ENCODE results near the gene SYNDIG1.

The SYNDIG1 gene

DNA sequence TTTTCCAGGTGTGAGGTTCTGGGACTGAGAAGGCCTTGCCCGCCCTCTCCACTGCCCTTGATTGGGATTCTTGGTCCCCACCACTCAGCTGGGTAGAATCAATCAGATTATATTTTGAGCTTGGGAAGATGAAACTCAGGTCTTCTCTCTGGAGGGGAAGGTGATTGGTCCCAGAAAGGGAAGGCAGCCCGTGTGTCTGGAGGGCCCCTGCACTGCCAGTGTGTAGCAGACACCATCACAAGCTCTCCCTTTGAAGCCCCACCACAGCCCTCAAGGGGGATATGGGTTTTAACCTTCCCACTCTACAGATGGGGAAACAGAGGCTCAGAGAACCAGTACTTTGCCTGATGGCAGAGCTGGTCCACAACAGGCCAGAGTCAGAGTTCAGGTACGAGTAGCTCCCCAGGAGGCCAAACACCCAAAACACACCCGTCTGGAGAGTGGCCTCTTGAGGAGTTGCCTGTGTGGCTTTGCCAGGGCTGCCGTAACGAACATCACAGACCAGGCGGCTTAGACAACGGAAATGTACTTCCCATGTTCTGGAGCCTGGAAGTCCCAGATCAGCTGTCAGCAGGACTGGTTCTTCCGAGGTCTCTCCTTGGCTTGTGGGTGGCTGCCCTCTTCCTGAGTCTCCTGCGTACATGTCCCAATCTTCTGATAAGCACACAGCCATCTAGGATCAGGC is 205.6 kb downstream of the SYNDIG1 start:
- DNase-seq (ENCODE audit: low spot score) = no peak

GRCh38 chr20:24675651-24676352 is 206.4 kb downstream of the SYNDIG1 start:
- DNase-seq (ENCODE audit: low spot score) = no peak

- DNase-seq (ENCODE audit: low spot score) = no peak
Observed at GRCh38 chr20:24676353-24676977, 207.0 kb downstream of the SYNDIG1 start.

DNA sequence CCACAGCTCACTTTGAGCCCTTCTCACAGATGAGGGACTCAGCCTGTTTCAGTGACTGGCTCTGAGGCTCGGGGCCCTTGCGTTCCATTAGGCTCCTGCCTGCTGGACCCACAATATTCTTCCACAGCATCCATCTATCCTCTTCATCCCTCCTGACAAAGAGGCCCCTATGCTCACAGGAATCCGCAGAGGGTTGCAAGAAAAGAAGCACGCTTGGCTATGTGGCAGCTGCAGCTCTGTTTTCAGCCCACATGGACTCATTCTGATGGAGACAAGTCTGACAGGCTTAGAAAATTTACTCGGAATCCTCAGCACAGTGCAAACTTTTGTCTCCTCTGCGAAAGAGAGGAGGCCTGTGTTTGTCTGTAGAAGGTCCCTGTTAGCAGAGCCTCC is 207.5 kb downstream of the SYNDIG1 start:
- DNase-seq (ENCODE audit: low spot score) = no peak

DNA sequence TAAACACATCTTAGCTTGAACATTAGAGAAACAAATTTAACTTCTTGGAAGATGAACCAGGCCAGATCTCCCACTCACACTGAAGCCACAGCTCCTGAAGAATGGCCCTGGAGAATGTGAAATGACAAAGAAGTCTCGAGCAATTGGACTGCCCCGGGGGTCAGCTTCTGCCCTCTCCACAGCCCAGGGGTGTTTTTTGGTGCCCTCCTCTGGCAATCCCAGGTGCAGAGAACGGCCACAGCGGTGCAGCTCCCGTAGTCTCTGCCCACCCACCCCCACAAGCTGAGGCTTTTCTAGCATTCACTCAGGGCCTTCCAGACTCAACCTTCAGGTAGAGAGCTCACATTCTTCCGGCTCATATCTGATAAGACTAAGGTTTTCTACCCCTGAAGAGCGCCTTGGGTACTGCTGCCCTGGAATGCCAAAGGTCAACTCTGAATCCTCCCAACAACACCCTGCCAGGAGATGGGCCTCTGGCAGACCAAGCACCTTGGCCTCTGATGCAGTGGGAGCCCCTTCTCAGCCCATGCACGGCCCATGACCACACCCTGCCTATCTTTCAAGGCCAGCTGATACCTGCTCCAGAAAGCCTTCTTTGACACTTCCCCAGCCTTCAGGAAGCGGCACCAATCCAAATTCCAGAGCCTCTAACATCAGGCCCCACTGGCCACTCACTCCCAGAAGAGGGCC is 208.3 kb downstream of the SYNDIG1 start:
- DNase-seq (ENCODE audit: low spot score) = no peak

DNA sequence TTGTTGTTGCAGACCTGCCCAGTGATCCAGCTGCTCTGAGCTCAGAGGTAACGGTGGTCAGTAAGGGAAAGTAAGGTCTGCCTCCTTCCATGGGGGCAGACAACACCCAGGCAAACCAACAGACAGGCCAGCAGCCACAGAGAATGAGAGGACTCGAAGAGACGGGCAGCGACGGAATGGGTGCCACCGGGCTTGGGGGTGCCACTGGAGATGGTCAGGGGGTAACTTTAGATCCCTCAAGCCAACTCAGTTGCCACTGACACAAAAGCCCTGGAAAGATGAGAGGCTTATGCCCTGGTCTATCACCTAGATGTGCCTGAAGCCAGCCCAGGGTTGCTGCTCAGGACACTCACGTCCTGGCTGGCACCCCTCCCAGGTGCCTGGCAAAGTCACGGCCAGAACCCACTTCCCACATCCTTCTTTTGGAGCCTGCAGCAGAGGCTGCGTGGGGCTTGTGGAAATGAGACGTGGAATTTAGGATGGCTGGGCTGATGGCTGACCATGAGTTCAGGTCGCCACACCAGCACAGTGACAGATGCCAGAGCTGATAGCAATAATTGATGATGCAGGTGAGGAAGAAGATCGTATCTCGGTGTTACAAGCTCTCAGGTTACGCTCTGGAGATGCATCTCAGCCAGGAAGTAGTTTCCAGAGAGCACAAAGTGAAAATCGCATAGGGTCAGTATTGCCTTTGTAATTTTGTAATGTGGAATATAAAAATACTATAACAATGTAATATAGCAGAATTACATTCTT is 209.1 kb downstream of the SYNDIG1 start:
- DNase-seq (ENCODE audit: low spot score) = no peak

DNA sequence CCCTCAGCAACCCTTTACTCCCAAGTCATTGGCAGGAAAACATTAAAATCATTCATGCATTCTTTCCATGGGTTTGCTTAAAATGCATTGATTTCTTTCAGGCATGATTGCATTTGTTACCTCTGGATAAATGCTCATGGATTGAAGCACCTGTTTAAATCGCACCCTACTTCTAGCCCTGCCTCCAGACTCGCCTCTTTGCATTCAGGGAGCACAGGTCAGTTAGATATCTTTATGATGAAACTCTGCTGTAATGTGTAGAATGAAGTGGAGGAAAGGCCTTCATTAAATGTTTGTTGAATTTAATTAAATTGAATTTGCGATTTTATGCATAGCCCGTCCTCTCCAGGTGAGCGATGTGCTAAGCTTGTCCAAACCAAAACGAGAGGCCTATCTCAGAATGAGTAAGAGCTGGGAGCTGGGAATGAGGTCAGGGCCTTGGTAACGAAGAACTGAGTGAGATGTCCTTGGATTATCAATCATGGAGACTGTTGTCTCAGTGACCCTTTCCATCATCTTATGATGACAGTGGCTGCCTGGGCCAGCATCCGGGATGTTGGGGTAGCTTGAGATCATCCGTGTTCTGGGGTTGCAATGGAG is 210.1 kb downstream of the SYNDIG1 start:
- no peak for DNase-seq (ENCODE audit: low spot score)

DNA sequence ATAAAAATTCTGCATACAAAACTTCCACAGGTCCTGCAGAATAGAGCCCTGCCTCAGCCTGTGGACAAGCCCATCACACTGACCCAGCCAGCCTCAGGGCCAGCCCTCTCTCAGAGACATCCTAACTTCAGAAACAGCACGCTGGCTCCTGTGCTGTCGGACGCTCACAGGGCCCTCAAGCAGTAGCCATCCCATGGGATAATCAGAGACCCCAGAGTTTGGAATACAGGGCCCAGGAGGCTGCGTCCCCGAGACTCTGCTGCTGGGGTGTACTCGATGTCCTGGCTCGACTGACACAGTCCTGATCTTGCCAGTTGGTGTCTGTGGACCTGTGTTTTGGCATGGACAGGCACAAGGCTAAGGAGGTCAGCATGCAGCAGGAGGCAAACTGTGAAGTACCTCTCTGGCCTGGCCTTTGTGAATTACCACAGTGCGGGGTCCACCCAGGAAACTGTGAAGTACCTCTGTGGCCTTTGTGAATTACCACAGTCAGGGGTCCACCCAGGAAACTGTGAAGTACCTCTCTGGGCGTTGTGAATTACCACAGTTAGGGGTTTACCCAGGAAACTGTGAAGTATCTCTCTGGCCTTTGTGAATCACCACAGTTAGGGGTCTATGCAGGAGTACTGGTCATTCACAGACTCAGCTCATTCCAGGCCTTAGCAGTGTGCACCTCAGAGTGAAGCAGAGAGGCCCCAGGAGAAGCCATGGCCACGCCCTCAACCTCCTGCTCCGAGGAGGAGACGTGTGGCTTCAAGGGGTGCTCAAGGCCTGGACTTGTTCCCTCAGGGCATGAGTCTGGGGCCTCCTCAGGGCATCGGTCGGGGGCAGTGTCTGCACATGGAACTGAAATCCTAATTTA is 212.4 kb downstream of the SYNDIG1 start:
- DNase-seq (ENCODE audit: low spot score) = no peak

DNA sequence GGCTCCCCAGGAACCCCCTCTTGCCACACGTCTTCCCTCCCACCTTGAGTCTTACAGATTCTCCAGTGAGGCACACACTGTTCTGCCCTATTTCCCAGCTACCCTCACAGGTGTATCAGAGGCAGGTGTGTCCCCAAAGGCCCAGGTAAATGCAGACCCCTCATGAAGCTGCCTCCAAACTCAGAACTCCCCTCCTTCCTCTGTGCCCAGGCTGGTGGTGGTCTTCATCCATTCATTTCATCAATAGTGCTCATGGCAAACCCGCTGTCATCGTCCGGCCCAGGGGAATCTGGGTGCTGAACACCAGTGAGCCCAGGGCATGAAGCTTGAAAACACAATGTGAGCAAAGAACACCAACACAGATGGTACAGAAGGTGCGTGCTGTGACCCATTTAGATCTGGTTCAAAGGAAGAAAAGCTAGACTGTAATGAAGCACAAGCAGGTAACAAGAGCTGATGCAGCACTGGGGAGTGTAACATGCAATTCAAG is 213.1 kb downstream of the SYNDIG1 start:
- no peak for DNase-seq (ENCODE audit: low spot score)

DNA sequence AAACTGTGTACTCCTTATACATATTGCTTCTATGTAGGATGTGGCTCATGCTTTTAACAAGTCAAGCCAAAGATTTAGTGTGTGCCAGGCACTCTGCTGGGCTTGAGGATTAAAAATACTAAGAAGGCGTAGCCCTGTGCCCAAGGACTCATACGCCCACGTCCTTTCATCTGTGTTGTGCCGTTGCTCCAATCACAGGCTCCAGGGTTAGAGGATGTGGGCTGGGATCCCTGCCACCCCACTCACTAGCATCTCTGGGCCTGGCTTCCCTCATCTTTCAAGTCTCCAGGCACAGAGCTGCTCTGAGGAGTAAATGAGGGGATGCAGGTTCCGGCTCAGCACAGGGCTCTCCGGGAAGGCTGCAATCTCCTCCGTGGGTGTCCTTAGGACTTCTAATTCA is 214.2 kb downstream of the SYNDIG1 start:
- DNase-seq (ENCODE audit: low spot score) = no peak

- DNase-seq (ENCODE audit: low spot score) = no peak
Observed at GRCh38 chr20:24684421-24684871, 215.0 kb downstream of the SYNDIG1 start.

- no peak for DNase-seq (ENCODE audit: low spot score)
Observed at GRCh38 chr20:24684956-24685691, 215.7 kb downstream of the SYNDIG1 start.

- no peak for DNase-seq (ENCODE audit: low spot score)
Observed at GRCh38 chr20:24685736-24686135, 216.3 kb downstream of the SYNDIG1 start.

DNA sequence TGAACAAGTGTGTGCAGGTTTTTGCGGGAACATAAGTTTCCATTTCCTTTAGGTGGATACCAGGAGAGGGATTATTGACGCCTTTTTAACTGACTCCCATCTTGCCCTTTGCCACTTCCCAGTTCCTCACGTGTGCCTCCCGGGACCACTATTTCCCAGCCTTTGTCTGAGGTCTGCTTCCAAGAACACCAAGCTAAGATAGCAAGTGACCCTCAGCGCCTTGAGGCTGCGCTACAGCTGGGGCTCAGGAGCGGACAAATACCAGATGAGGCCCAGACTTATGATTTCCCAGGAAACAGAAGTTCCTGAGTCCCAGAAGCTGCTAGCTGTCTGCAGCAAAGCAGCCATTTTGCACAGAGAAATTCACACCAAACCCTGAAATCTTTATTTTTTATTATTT is 216.7 kb downstream of the SYNDIG1 start:
- DNase-seq (ENCODE audit: low spot score) = no peak

DNA sequence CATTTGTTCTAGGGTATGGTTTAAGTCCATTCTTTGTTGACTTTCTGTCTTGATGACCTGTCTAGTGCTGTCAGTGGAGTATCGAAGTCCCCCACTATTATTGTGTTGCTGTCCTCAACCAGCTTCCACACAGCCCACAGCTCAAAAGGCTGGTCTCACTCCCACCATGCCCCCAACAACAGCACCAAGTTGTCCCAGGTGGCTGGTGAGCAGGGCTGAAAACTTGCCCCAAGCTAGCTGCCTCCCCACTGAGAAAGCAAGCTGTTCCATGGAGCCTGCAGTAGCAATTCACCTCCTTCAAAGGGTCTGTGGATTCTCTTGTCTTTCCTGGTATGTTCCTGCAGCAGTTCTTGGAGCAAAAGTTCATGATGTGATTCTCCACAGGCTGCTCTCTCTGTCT is 221.0 kb downstream of the SYNDIG1 start:
- DNase-seq (ENCODE audit: low spot score) = no peak

GRCh38 chr20:24691901-24692351 is 222.5 kb downstream of the SYNDIG1 start:
- peak; percentile 12 for DNase-seq (ENCODE audit: low spot score)

- DNase-seq (ENCODE audit: low spot score) = peak; percentile 10
Observed at GRCh38 chr20:24692446-24693200, 223.2 kb downstream of the SYNDIG1 start.

DNA sequence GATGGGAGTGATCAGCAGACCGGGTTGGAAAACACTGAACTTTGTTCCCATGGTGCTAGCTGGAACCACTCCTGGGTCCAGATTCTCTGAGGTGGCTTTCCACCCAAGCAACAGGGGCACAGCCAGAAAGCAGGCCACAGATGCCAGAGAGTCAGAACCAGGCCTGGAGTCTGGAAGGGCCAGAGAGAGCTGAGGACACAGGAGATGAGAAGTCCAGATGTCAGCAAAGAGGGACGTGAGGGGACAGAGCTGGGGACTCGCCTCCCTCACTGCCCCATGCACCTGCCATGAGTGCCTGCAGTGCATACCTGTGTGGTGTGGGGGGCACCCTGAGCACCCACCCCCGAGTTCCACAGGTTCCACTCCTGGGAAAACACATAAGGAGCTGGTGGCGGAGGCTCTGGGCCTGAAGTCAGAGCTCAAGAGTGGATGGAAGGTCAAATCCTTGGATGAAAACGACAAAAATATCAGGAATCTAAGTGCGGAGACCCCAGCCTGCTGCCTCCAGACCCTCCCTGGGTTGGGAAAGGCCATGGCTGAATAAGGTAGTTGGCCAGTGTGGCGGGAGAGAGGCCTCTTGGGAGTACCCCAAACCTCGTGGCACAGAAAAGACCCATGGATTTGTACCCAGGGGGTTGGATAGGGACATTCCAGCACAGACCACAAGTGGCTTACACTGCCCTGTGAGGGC is 224.2 kb downstream of the SYNDIG1 start:
- DNase-seq (ENCODE audit: low spot score) = no peak

Data from D341Med (cell line).